Adipocyte (in vitro differentiated cells): Measurements from ENCODE around the gene PNPLA4.
A peak's percentile ranks its signal among the peaks of the same experiment; 100 is the strongest.

Experiments
- DNase-seq: peaks from one replicate; pipeline ENCODE4 v3.0.0-alpha.2; 2015; ENCODE audit warnings: low read depth
- H3K27me3 ChIP-seq: replicated peaks from 2 replicates; pipeline ENCODE4 v1.7.0; 2013; ENCODE audit warnings: mild to moderate bottlenecking, low read length, moderate library complexity; ENCODE audit not compliant: control insufficient read depth, insufficient read depth
- H3K36me3 ChIP-seq: 2 replicates; pipeline ENCODE4 v1.7.0; 2013; ENCODE audit warnings: low read length, mild to moderate bottlenecking, moderate library complexity; ENCODE audit not compliant: control insufficient read depth, insufficient read depth, severe bottlenecking
- H3K4me1 ChIP-seq: 2 replicates; pipeline ENCODE4 v1.7.0; 2013; ENCODE audit warnings: mild to moderate bottlenecking, low read length, moderate library complexity; ENCODE audit not compliant: control insufficient read depth, insufficient read depth
- H3K4me3 ChIP-seq: 2 replicates; pipeline ENCODE4 v1.7.0; 2013; ENCODE audit warnings: mild to moderate bottlenecking, low read length, moderate library complexity
- H3K9ac ChIP-seq: 2 replicates; pipeline ENCODE4 v1.7.0; 2013; ENCODE audit warnings: mild to moderate bottlenecking, low read length, moderate library complexity
- H3K9me3 ChIP-seq: 2 replicates; pipeline ENCODE4 v1.7.0; 2013; ENCODE audit warnings: mild to moderate bottlenecking, low read length, moderate library complexity; ENCODE audit not compliant: control insufficient read depth

Gene PNPLA4

DNA sequence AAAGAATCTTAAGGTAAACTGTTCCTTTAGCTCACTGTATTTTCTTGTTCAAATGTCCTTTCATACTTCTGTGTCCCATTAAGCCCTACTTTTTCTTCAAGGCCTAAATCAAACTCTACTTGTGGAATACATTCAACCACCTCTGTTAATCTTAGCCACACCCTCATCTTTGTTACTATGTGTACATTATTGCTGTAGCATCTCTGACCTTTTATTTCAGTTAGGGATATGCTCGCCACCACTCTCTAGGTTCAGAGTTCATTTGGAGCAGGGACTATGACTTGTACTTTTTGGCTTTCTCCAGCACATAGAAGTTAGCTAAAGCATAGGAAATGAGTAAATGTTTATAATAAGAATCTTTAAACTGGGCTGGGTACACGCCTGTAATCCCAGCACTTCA lies 6.8 kb upstream of the PNPLA4 start:
- Histone ChIP-seq H3K27me3 (no peaks in the 10 kb centered on the region), H3K9ac (no peak overlapping the region), H3K4me3 (no peak overlapping the region), H3K4me1 (no peaks in the 10 kb centered on the region), H3K9me3 (no peaks in the 10 kb centered on the region), H3K36me3 (no peaks in the 10 kb centered on the region)
- no peak for DNase-seq

DNA sequence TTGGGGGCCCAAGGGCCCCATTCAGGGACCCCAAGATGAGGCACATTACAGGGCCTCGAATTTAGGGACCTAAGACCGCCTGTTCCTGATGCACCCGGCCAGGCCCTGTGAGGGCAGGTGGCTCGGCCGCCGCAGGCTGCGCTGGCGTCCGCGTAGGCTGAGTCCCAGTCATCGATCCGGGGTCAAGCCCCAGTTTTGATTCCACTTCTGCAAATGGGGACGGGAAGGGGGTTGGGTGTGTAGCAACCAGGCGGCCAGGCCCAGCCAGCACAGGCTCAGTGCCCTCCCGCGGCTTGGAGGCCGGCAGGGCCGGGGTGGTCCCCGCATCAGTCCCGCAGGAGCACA lies 327 bp downstream of the PNPLA4 start:
- Histone ChIP-seq H3K9ac (peak overlapping the region; percentile 89), H3K9me3 (no peaks in the 10 kb centered on the region), H3K4me3 (peak overlapping the region; percentile 93), H3K36me3 (peaks cover 10% of the 10 kb centered on the region), H3K4me1 (peaks cover 10% of the 10 kb centered on the region), H3K27me3 (no peaks in the 10 kb centered on the region)
- no peak for DNase-seq

DNA sequence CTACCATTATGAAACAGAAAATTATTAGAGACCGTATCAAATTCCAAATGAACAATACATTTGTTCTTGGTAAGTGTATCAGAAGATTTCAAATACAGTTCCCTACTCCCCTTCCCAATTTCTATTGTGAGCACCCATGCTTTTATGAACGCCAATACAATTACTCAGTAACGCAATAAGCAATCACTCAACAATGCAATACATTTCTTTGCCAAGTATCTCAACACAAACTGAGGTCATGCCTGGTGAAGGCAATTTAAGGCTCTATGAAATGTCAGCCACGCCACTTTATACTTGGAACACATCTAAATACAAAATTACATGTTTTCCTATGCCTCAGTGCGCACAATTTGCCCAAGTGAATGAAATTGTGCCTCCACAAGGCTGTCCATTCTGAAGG lies 712 bp downstream of the PNPLA4 start:
- Histone ChIP-seq H3K27me3 (no peaks in the 10 kb centered on the region), H3K4me1 (peaks cover 10% of the 10 kb centered on the region), H3K4me3 (peak overlapping the region; percentile 93), H3K36me3 (peaks cover 14% of the 10 kb centered on the region), H3K9ac (peak overlapping the region; percentile 89), H3K9me3 (no peaks in the 10 kb centered on the region)
- peak; percentile 14 for DNase-seq

DNA sequence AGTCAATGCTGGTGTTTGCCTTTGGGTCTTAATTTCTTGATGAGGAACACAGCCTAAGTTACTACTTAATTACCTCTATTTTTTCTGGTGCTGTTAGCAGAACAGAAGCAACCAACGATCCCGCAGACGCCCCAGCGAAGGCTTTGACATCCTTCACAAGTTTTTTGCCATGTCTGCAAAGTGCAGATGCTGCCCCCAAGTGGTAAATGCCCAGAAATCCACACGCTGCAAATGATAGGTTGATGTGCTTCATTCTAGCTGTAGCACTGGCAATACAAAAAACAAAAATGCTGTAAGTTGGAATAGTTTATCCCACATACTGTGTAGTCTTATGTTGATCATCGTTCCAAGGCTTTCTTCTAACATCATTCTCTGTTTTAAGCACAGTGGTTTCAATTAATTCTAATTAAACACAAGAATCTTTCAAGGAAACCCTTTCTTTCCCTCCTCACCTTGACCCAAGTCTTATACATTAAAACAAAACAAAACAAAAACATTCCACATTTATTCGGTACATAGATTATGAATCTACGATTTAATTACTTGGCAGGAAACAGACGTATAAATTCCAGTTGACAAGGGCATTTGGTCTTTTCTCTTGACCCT lies 1.2 kb downstream of the PNPLA4 start:
- H3K4me3 ChIP-seq = peak overlapping the region; percentile 93
- H3K36me3 ChIP-seq = peaks cover 19% of the 10 kb centered on the region
- no peaks in the 10 kb centered on the region for H3K27me3 ChIP-seq
- peaks cover 10% of the 10 kb centered on the region for H3K4me1 ChIP-seq
- DNase-seq = peak; percentile 69
- no peaks in the 10 kb centered on the region for H3K9me3 ChIP-seq
- peak overlapping the region; percentile 89 for H3K9ac ChIP-seq

DNA sequence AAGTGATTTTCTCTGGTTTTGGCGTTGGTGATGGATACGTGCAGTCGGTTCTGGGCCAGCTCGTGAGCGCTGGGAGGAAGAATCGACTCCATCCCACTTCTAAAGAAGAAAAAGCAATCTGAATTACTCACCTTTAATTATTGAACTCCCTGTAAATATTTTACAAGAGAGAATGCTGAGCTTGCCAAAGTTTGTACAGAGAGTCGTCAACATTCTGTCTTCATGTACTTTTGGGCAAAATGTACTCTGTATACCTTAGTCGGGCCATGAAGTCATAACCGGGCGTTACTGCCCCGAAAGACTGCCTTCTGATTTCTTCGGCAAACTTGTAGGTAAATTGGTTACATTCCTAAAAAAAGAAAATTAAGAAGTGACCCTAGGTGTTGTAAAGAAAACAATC lies 5.5 kb downstream of the PNPLA4 start:
- no peaks in the 10 kb centered on the region for H3K9me3 ChIP-seq
- H3K4me1 ChIP-seq = peaks cover 7% of the 10 kb centered on the region
- peaks cover 48% of the 10 kb centered on the region for H3K36me3 ChIP-seq
- no peaks in the 10 kb centered on the region for H3K27me3 ChIP-seq
- H3K4me3 ChIP-seq = no peak overlapping the region
- H3K9ac ChIP-seq = no peak overlapping the region
- no peak for DNase-seq

DNA sequence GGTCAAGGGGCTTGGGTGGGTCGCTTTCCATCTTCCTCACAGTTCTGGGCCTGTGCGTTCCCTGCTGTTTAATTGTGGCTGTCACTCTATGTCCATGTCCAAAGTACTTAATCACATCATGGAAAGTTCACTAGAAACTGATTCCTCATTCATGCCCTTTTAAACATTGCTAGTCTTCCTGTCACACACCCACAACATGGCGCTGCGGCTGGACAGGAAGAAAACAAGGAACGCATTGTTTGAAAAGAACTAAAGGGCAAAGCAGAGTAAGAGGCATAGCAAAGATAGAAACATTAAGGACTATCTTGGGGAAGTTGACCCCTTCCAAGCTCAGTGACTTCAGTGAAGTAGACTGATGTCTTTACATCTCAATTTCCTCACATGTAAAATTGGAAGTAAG lies 18.4 kb downstream of the PNPLA4 start:
- Histone ChIP-seq H3K36me3 (peaks cover 47% of the 10 kb centered on the region), H3K9ac (no peak overlapping the region), H3K4me3 (no peak overlapping the region), H3K27me3 (no peaks in the 10 kb centered on the region), H3K9me3 (no peaks in the 10 kb centered on the region), H3K4me1 (no peaks in the 10 kb centered on the region)
- DNase-seq = no peak

DNA sequence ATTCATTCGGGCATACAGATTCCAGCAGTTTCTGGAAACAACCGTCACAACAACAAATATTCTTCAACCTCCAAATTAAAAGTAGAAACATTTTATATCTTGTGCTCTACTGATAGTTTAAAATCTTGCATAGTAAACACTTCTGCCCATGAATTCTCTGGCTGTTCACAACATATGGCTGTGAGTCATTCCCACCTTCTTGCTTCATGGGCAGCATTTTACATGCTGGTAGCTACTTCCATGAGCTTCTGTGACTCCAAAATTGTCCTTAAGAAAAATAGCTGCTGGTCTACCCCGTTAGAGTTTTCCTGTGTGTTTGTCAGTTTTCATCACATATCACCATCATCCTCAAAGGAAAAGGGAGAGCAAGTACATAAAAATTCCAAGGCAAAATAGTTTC lies 22.7 kb downstream of the PNPLA4 start:
- no peak overlapping the region for H3K9ac ChIP-seq
- no peaks in the 10 kb centered on the region for H3K4me1 ChIP-seq
- H3K9me3 ChIP-seq = no peaks in the 10 kb centered on the region

DNA sequence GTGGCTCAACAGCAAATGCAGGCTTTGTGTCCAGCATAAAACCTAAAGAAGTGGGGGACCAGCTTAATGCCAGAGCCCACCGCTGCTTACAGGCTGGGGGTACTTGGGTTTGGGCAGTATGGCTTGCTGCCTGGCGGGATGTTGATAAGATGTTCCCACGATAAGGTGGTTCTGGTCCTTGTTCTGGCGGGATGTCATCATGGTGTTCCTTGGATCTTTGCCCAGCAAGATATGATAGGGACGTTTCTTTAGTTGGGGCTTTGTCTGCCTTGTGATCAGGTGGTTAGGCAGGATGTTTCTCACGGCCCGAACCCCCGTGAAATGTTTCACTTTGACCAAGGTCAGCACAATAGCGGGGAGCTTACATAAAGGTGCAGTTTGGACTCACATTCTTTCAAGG lies 35.3 kb downstream of the PNPLA4 start:
- H3K36me3 ChIP-seq = peaks cover 5% of the 10 kb centered on the region
- no peak for DNase-seq
- no peaks in the 10 kb centered on the region for H3K4me1 ChIP-seq
- no peak overlapping the region for H3K4me3 ChIP-seq
- no peaks in the 10 kb centered on the region for H3K27me3 ChIP-seq
- no peaks in the 10 kb centered on the region for H3K9me3 ChIP-seq
- no peak overlapping the region for H3K9ac ChIP-seq

More for the DNA sequence above, 22.7 kb downstream of the PNPLA4 start:
- H3K4me3 ChIP-seq = no peak overlapping the region
- peaks cover 52% of the 10 kb centered on the region for H3K36me3 ChIP-seq
- no peaks in the 10 kb centered on the region for H3K27me3 ChIP-seq
- peak; percentile 9 for DNase-seq

DNA sequence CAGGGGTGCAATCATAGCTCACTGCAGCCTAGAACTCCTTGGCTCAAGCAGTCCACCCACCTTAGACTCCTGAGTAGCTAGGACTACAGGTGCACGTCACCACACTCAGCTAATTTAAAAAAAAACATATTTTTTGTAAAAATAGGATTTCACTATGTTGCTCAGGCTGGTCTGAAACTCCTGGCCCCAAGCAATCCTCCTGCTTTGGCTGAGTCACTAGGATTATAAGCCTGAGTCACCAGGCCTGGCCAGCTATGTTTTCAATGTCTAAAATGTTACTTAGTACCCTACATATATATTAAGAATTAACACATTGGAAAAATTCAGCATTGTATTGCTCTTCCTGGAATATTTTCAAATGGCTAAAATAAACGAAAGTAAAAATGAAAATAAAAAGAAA lies 37.5 kb downstream of the PNPLA4 start:
- peak; percentile 37 for DNase-seq
- no peaks in the 10 kb centered on the region for H3K36me3 ChIP-seq
- H3K4me1 ChIP-seq = no peaks in the 10 kb centered on the region
- H3K9me3 ChIP-seq = no peaks in the 10 kb centered on the region
- H3K4me3 ChIP-seq = no peak overlapping the region
- no peak overlapping the region for H3K9ac ChIP-seq
- H3K27me3 ChIP-seq = no peaks in the 10 kb centered on the region

DNA sequence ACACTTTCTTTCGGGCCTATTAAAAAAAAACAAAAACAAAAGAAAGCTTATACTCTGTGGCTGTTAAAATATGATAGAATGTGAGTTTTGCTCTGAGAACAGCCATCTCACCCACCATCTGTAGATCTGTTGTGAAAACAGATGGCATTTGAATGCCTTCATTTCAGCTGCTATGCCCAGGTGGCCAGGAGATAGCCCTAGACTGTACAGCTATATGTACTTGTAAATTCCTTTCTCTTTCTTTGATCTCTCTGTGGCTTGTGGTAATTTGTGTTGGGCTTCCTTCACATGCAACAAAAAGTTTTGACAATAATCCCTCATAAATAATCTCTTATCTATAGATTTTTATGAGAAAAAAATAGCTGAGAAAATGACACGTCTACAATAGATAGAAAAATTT lies 38.1 kb downstream of the PNPLA4 start:
- Histone ChIP-seq H3K4me1 (no peaks in the 10 kb centered on the region), H3K9ac (no peak overlapping the region), H3K4me3 (no peak overlapping the region), H3K36me3 (no peaks in the 10 kb centered on the region), H3K9me3 (no peaks in the 10 kb centered on the region), H3K27me3 (no peaks in the 10 kb centered on the region)
- no peak for DNase-seq

DNA sequence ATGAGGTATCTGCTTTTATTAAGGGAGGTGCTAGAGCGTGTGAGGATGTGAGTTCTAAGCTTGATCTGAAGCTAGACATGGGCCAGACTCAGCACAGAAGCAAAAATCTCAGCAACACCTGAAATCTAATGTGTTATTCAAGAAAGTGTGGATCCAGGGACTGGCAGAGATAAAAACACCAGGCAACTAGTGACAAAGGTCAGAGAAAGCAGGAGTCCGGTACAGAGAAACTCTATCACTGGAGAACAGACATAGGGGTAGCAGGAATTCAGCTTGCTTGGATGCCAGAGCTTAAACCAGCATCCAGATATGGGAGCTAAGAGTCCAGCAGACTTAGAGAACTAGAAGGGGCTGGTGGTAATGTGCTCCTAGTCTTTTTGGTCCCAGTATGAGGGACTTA lies 50.3 kb downstream of the PNPLA4 start:
- Histone ChIP-seq H3K27me3 (no peaks in the 10 kb centered on the region), H3K4me1 (no peaks in the 10 kb centered on the region), H3K4me3 (no peak overlapping the region), H3K9ac (no peak overlapping the region), H3K9me3 (no peaks in the 10 kb centered on the region), H3K36me3 (no peaks in the 10 kb centered on the region)
- no peak for DNase-seq

DNA sequence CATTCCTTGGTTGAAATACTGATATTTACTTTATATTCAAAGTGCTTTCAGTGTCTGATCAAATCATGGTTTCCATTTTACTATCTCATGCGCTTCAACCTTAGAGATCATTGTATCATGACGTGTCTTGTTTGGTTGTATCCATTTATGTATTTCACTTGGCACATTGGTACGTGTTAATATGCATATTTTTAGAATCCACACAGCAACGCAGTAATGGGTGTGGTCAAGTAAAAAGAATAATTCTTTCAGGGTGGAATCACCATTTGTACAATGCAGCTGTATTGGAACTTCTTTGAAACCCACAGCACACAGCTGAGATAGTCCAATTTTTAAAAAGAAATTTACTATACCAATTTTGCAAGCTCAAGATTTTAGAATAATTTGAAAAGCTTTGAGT lies 55.2 kb downstream of the PNPLA4 start:
- DNase-seq = no peak
- H3K27me3 ChIP-seq = no peaks in the 10 kb centered on the region
- no peaks in the 10 kb centered on the region for H3K4me1 ChIP-seq
- no peaks in the 10 kb centered on the region for H3K36me3 ChIP-seq
- H3K9me3 ChIP-seq = no peaks in the 10 kb centered on the region
- no peak overlapping the region for H3K4me3 ChIP-seq
- H3K9ac ChIP-seq = no peak overlapping the region
